CD4-positive, alpha-beta T cell treated with Interleukin-17A for 1 hour (primary cell): ENCODE data around the gene CYTL1.
"Not testable (repeated sequence)": the region's sequence is repeated elsewhere in the genome, so short reads cannot be mapped to it uniquely, and the experiment has no call there.

Source experiments
- DNase-seq: peaks from one replicate; pipeline ENCODE4 v3.0.0-alpha.2; 2020

CYTL1 gene

GRCh38 chr4:5019274-5019673 is at the start of gene CYTL1:
Gene CYTL1, minus strand, starts transcription at chr4:5019458. Its CDS starts 13 bp downstream, at chr4:5019445.
- no peak for DNase-seq

- DNase-seq = no peak
Observed at GRCh38 chr4:5067908-5068307, 48.6 kb upstream of the CYTL1 start.

- not testable (repeated sequence) for DNase-seq
Observed at GRCh38 chr4:5066968-5067367, 47.7 kb upstream of the CYTL1 start.

- DNase-seq = no peak
Observed at GRCh38 chr4:5066101-5066500, 46.8 kb upstream of the CYTL1 start.

GRCh38 chr4:5055411-5055810 is 36.2 kb upstream of the CYTL1 start:
- no peak for DNase-seq

GRCh38 chr4:5054532-5054931 is 35.3 kb upstream of the CYTL1 start:
- DNase-seq = no peak

GRCh38 chr4:5052726-5053425 is 33.6 kb upstream of the CYTL1 start:
- DNase-seq = no peak

GRCh38 chr4:5052204-5052702 is 33.0 kb upstream of the CYTL1 start:
- no peak for DNase-seq

GRCh38 chr4:5051278-5052203 is 32.3 kb upstream of the CYTL1 start, which contains the start of gene STK32B:
Gene STK32B, plus strand, starts transcription at chr4:5051480.
- no peak for DNase-seq

- DNase-seq = no peak
Observed at GRCh38 chr4:5050520-5051277, 31.4 kb upstream of the CYTL1 start.

GRCh38 chr4:5048721-5049120 is 29.5 kb upstream of the CYTL1 start:
- DNase-seq = no peak

- DNase-seq = no peak
Observed at GRCh38 chr4:5045097-5045496, 25.8 kb upstream of the CYTL1 start.

GRCh38 chr4:5044341-5044740 is 25.1 kb upstream of the CYTL1 start:
- no peak for DNase-seq

- no peak for DNase-seq
Observed at GRCh38 chr4:5043579-5043978, 24.3 kb upstream of the CYTL1 start.

- DNase-seq = no peak
Observed at GRCh38 chr4:5041699-5042098, 22.4 kb upstream of the CYTL1 start.

GRCh38 chr4:5040856-5041620 is 21.8 kb upstream of the CYTL1 start:
- DNase-seq = no peak

GRCh38 chr4:5039800-5040199 is 20.5 kb upstream of the CYTL1 start:
- DNase-seq = no peak

- no peak for DNase-seq
Observed at GRCh38 chr4:5037553-5038551, 18.6 kb upstream of the CYTL1 start.

- DNase-seq = no peak
Observed at GRCh38 chr4:5036239-5036638, 17.0 kb upstream of the CYTL1 start.

- no peak for DNase-seq
Observed at GRCh38 chr4:5034206-5034605, 14.9 kb upstream of the CYTL1 start.

- DNase-seq = no peak
Observed at GRCh38 chr4:5033281-5033841, 14.1 kb upstream of the CYTL1 start.
